PC-3 (cell line): ENCODE data around the gene DOCK4. TPM values are rescaled to one million over a fixed set of nuclear protein-coding genes. Genes with fewer than 3 reads are reported as not detected.

Experiments
- ATAC-seq: fragments of 200-7000 bp; cut with Tn5 transposase; 2 replicates; pipeline ENCODE4 v1.9.1; 2020; ENCODE audit warnings: mild to moderate bottlenecking, moderate library complexity
- BruUV-seq: library from RNA; stranded (reverse); fragments of 400-500 nt; replicated peaks from 2 replicates; lab custom pipeline; 2021; lab: Mats Ljungman, UMichigan
- CTCF ChIA-PET: fragments of 300-600 bp; sonication (Branson Sonifier 250); formaldehyde crosslinking; loops from one replicate; lab custom pipeline; 2022; ENCODE audit warnings: antibody characterized with exemption; lab: Charles Lee
- POLR2A ChIA-PET: fragments of 300-600 bp; sonication (Branson Sonifier 250); formaldehyde crosslinking; loops from one replicate; lab custom pipeline; 2022; ENCODE audit warnings: antibody characterized with exemption; ENCODE audit not compliant: unreplicated experiment; lab: Charles Lee
- DNase-seq: peaks from one replicate; pipeline ENCODE4 v3.0.0-alpha.2; 2015
- H2AFZ ChIP-seq: fragments of 300-600 bp; sonication (generic); 2 replicates; pipeline ENCODE4 v1.6.0; 2016; ENCODE audit warnings: antibody characterized with exemption, low read length
- H3F3A ChIP-seq: fragments of 300-600 bp; sonication (generic); one replicate; pipeline ENCODE4 v1.6.0; 2017; ENCODE audit warnings: antibody characterized with exemption, low read length, control low read depth, mild to moderate bottlenecking; ENCODE audit not compliant: unreplicated experiment
- H3K27ac ChIP-seq: fragments of 300-600 bp; sonication (generic); 2 replicates; pipeline ENCODE4 v1.5.1; 2016; ENCODE audit warnings: mild to moderate bottlenecking, low read length
- H3K27me3 ChIP-seq: fragments of 300-600 bp; sonication (generic); 2 replicates; pipeline ENCODE4 v1.6.1; 2016; ENCODE audit warnings: low read length, mixed read lengths
- H3K36me3 ChIP-seq: fragments of 300-600 bp; sonication (generic); 2 replicates; pipeline ENCODE4 v1.6.1; 2016; ENCODE audit warnings: low read depth, mixed run types, low read length, mixed read lengths
- H3K4me1 ChIP-seq: fragments of 300-600 bp; sonication (generic); 2 replicates; pipeline ENCODE4 v1.5.1; 2016; ENCODE audit warnings: low read length; ENCODE audit not compliant: insufficient read depth
- H3K4me2 ChIP-seq: fragments of 300-600 bp; sonication (generic); 2 replicates; pipeline ENCODE4 v1.6.0; 2016; ENCODE audit warnings: low read length
- H3K4me3 ChIP-seq: fragments of 300-600 bp; sonication (generic); 2 replicates; pipeline ENCODE4 v1.5.1; 2016; ENCODE audit warnings: mild to moderate bottlenecking, low read length, mixed read lengths
- H3K79me2 ChIP-seq: fragments of 300-600 bp; sonication (generic); 2 replicates; pipeline ENCODE4 v1.6.1; 2017; ENCODE audit warnings: low read length, mixed read lengths
- H3K9ac ChIP-seq: fragments of 300-600 bp; sonication (generic); 2 replicates; pipeline ENCODE4 v1.6.0; 2016; ENCODE audit warnings: mild to moderate bottlenecking, low read length
- H3K9me2 ChIP-seq: fragments of 300-600 bp; sonication (generic); replicated peaks from 2 replicates; pipeline ENCODE4 v1.6.1; 2016; ENCODE audit warnings: mixed run types, low read length, mixed read lengths
- H3K9me3 ChIP-seq: fragments of 300-600 bp; sonication (generic); 2 replicates; pipeline ENCODE4 v1.6.1; 2016; ENCODE audit warnings: low read length, mixed read lengths
- H4K20me1 ChIP-seq: fragments of 300-600 bp; sonication (generic); 2 replicates; pipeline ENCODE4 v1.6.1; 2016; ENCODE audit warnings: low read length, mixed read lengths
- EZH2 ChIP-seq: fragments of 300-600 bp; sonication (generic); IDR thresholded peaks from one replicate; pipeline ENCODE4 v1.6.1; 2017; ENCODE audit warnings: antibody characterized with exemption, mild to moderate bottlenecking, low read length; ENCODE audit not compliant: unreplicated experiment
- EZH2phosphoT487 ChIP-seq: fragments of 300-600 bp; sonication (generic); IDR thresholded peaks from 2 replicates; pipeline ENCODE4 v1.6.1; 2018; ENCODE audit warnings: mild to moderate bottlenecking, antibody characterized with exemption, low read length, borderline replicate concordance
- intact Hi-C: fragments of 100-400 bp; cut with micrococcal nuclease; formaldehyde crosslinking; loops from 2 replicates; pipeline ENCODE4 v1.9.0; 2023
- total RNA-seq: library from RNA; depleted of rRNA; stranded (reverse); fragments of >200 nt; gene quantifications from 2 replicates; pipeline ENCODE4 v1.2.3, GENCODE V29; 2014
- TF ChIP-seq, protein P1 (sequence below): fragments of 300-600 bp; sonication (generic); conservative IDR thresholded peaks from 2 replicates; pipeline ENCODE4 v1.5.1; 2017; ENCODE audit warnings: antibody characterized with exemption, low read depth, mild to moderate bottlenecking, low read length

The DOCK4 gene
- total RNA-seq, 1 experiment from 2014 or later, result 25.4 TPM

DNA sequence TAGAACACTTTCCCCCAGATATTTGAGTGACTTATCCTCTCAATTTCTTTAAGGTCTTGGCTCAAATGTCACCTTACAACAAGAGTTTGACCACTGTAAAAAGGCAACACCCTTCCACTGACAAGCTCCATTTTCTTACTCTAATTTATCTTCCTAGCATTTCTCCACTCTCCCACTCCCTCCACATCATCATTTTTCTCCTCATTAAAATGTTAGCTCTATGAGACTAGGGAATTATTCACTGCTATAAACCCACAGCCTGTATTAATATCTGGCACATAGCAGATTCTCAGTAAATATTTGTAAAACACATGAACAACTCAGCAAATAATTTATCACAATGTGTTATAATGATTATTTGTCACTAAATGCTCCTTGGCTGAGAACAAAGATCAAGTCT is 161.0 kb downstream of the DOCK4 start:
- ChIA-PET CTCF (no interaction called here), POLR2A (interaction anchor here (0.5 kb wide), 2 partner anchors 9 to 15 kb away, joined by 5 to 7 read pairs; no protein-coding TSS in a partner anchor)
- TF ChIP-seq, protein P1, sequence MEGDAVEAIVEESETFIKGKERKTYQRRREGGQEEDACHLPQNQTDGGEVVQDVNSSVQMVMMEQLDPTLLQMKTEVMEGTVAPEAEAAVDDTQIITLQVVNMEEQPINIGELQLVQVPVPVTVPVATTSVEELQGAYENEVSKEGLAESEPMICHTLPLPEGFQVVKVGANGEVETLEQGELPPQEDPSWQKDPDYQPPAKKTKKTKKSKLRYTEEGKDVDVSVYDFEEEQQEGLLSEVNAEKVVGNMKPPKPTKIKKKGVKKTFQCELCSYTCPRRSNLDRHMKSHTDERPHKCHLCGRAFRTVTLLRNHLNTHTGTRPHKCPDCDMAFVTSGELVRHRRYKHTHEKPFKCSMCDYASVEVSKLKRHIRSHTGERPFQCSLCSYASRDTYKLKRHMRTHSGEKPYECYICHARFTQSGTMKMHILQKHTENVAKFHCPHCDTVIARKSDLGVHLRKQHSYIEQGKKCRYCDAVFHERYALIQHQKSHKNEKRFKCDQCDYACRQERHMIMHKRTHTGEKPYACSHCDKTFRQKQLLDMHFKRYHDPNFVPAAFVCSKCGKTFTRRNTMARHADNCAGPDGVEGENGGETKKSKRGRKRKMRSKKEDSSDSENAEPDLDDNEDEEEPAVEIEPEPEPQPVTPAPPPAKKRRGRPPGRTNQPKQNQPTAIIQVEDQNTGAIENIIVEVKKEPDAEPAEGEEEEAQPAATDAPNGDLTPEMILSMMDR, result no peak
- TF ChIP-seq EZH2, result no peak
- no peak for TF ChIP-seq EZH2phosphoT487
- Histone ChIP-seq H3K9me3 (no peaks in the 10 kb centered on the region), H3K4me3 (no peak overlapping the region), H3K36me3 (no peaks in the 10 kb centered on the region), H3K27me3 (no peaks in the 10 kb centered on the region), H3K9ac (no peak overlapping the region), H3K4me2 (no peak overlapping the region), H2AFZ (no peak overlapping the region), H3K79me2 (peaks cover 12% of the 10 kb centered on the region; the same call in 1 of the 2 replicates), H4K20me1 (no peaks in the 10 kb centered on the region), H3K4me1 (no peaks in the 10 kb centered on the region; the same call in 1 of the 2 replicates), H3K9me2 (no peaks in the 10 kb centered on the region), H3K27ac (peak overlapping the region; percentile 13; the same call in 1 of the 2 replicates), H3F3A (no peaks in the 10 kb centered on the region)
- intact Hi-C loops, result no loop called here
- DNase-seq, result peak; percentile 8
- no TSS peak for BruUV-seq
- ATAC-seq, result peak; percentile 92

GRCh38 chr7:112042631-112043030 is 163.6 kb downstream of the DOCK4 start:
- Histone ChIP-seq H3K27ac (no peak overlapping the region), H3F3A (no peaks in the 10 kb centered on the region), H2AFZ (no peak overlapping the region), H3K36me3 (no peaks in the 10 kb centered on the region), H3K9ac (no peak overlapping the region), H3K4me2 (no peak overlapping the region), H3K4me3 (no peak overlapping the region), H3K79me2 (peaks cover 12% of the 10 kb centered on the region; the same call in 1 of the 2 replicates), H3K4me1 (no peaks in the 10 kb centered on the region; the same call in 1 of the 2 replicates), H4K20me1 (no peaks in the 10 kb centered on the region), H3K9me2 (no peaks in the 10 kb centered on the region), H3K27me3 (no peaks in the 10 kb centered on the region), H3K9me3 (no peaks in the 10 kb centered on the region)
- no TSS peak for BruUV-seq
- ATAC-seq (no peak), DNase-seq (no peak)
- TF ChIP-seq, protein P1, result no peak
- TF ChIP-seq EZH2phosphoT487, result no peak
- TF ChIP-seq EZH2, result no peak
- ChIA-PET CTCF (no interaction called here), POLR2A (no interaction called here)
- intact Hi-C loops, result no loop called here

- TF ChIP-seq, protein P1, result no peak
- no peak for TF ChIP-seq EZH2
- no peak for TF ChIP-seq EZH2phosphoT487
- no peaks in the 10 kb centered on the region for H3K9me2 ChIP-seq
- POLR2A ChIA-PET, result no interaction called here
- intact Hi-C loops, result no loop called here
- no peak overlapping the region for H3K27ac ChIP-seq
- no peaks in the 10 kb centered on the region for H3K27me3 ChIP-seq
- no TSS peak for BruUV-seq
- no peaks in the 10 kb centered on the region for H3K36me3 ChIP-seq
- CTCF ChIA-PET, result no interaction called here
- no peak for DNase-seq
- no peaks in the 10 kb centered on the region for H3K9me3 ChIP-seq
- H3K9ac ChIP-seq, result no peak overlapping the region
- no peak overlapping the region for H3K4me2 ChIP-seq
- H4K20me1 ChIP-seq, result no peaks in the 10 kb centered on the region
- H3K4me1 ChIP-seq, result peaks cover 18% of the 10 kb centered on the region
- 0 out of 2 replicates have a peak, but pooled peaks cover 9% of the 10 kb centered on the region for H3K79me2 ChIP-seq
- no peak overlapping the region for H2AFZ ChIP-seq
- no peaks in the 10 kb centered on the region for H3F3A ChIP-seq
- no peak for ATAC-seq
- H3K4me3 ChIP-seq, result no peak overlapping the region
These were observed 167.8 kb downstream of the DOCK4 start for GRCh38 chr7:112038353-112038752.
